GM23248 (cell line): ENCODE measurements around the gene ERH.

Experiments used
- EZH2 ChIP-seq: fragments of 200-600 bp; sonication (generic); IDR thresholded peaks from 2 replicates; pipeline ENCODE4 v1.6.1; 2018; ENCODE audit warnings: antibody characterized with exemption, mild to moderate bottlenecking; ENCODE audit not compliant: insufficient read depth, poor library complexity, severe bottlenecking
- EZH2phosphoT487 ChIP-seq: fragments of 200-600 bp; sonication (generic); IDR thresholded peaks from 2 replicates; pipeline ENCODE4 v1.6.1; 2018; ENCODE audit warnings: antibody characterized with exemption, moderate library complexity, mild to moderate bottlenecking, low read depth; ENCODE audit not compliant: insufficient read depth

- TF ChIP-seq EZH2 (no peak), EZH2phosphoT487 (no peak)
Measured at GRCh38 chr14:69376439-69376838, 21.7 kb downstream of the ERH start.
